DMS 273 (cell line): Measurements from ENCODE around the gene KRT86.
"Not testable (repeated sequence)": the region's sequence is repeated elsewhere in the genome, so short reads cannot be mapped to it uniquely, and the experiment has no call there.

Experiments
- DNase-seq: peaks from one replicate; lab custom pipeline; 2025; ENCODE audit not compliant: unreplicated experiment; lab: John Stamatoyannopoulos, UW

The KRT86 gene

GRCh38 chr12:52267266-52267665 is 7.2 kb upstream of the KRT86 start:
- DNase-seq: no peak

GRCh38 chr12:52267699-52268098 is 6.7 kb upstream of the KRT86 start:
- DNase-seq: no peak

- no peak for DNase-seq
These were observed 6.2 kb upstream of the KRT86 start for GRCh38 chr12:52268212-52268611.

GRCh38 chr12:52270541-52271070 is 3.8 kb upstream of the KRT86 start:
- DNase-seq: no peak

- no peak for DNase-seq
These were observed 3.3 kb upstream of the KRT86 start for GRCh38 chr12:52271158-52271557.

GRCh38 chr12:52275686-52276085 is 1.2 kb downstream of the KRT86 start:
- no peak for DNase-seq

DNA sequence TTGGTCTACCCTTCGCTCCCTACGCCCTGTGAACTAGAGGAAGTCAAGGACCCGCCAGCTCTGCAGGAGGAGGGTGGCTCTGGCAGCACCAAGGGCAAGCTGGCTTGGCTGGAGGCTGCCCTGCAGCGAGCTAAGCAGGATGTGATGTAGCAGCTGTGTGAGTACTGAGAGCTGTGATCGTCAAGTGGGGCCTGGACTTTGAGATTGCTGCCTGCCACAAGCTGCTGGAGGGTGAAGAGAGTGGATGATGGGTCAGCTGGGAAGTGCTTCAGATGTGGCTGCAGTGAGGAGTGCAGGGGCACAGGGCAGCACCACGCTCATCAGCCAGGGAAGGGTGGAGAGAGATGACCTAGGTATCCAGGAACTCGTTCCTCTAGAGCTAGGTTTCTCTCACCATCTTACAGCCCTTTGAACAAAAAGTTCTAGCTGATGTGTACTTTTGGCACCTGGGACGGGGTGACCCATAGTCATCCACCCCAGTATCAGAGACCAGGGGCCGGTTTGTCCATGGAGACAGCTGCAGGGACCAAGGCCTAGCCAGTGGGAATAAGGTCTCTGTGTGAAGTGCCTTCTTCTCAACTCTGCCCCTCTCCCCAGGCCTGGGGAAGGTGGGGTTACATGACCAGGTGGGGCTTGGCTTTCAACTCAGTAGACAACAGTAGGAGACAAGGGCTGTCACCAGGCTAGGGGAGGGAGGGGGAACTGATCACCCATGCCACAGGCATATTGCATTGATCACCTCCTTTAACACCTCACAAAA is 3.2 kb downstream of the KRT86 start:
- DNase-seq: no peak

DNA sequence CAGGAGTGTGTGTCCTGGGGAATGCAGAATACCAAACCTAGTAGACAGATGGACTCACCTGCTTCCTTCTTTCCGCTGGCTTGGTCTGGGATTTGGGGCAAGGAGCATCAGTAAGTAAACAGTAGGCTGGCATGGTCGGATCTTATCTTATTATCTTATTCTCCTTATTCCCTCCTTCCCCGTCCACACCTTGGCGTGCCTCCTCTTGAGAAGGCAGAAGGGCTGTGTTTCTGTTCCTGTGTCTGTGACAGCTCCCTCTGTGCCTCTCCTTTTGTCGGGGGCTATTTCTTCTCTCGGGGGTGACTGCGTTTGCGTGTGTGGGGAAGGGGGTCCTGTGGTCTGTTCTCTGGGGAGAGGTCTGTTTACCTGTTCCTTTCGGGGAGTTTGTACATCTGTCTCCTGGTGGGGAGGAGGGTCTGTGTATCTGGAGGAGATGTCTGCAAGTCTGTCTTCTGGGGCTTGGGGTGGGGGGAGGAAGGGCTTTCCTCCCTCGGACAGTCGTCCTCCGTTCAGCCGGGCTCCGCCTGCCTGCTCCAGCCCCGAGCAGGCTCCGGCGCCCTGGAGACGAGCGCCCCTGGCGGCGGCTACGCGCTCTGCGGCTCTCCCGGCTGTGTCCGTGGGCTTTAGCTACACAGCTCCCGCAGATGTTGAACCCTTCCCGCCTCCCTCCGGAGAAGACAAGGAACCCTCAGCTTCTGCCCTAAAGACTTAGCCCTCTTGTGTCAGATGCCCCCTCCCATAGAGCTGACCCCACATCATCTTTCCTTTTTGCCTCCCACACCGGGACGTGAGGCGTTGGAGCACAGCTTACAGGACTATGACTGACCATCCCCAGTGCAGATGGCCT is 4.4 kb downstream of the KRT86 start:
- peak; percentile 76 for DNase-seq

GRCh38 chr12:52279422-52280318 is 5.2 kb downstream of the KRT86 start:
- no peak for DNase-seq

- DNase-seq: no peak
These were observed 5.9 kb downstream of the KRT86 start for GRCh38 chr12:52280319-52280795.

- DNase-seq: no peak
These were observed 6.5 kb downstream of the KRT86 start for GRCh38 chr12:52280796-52281560.

GRCh38 chr12:52284562-52285171 is 10.2 kb downstream of the KRT86 start:
- no peak for DNase-seq

DNA sequence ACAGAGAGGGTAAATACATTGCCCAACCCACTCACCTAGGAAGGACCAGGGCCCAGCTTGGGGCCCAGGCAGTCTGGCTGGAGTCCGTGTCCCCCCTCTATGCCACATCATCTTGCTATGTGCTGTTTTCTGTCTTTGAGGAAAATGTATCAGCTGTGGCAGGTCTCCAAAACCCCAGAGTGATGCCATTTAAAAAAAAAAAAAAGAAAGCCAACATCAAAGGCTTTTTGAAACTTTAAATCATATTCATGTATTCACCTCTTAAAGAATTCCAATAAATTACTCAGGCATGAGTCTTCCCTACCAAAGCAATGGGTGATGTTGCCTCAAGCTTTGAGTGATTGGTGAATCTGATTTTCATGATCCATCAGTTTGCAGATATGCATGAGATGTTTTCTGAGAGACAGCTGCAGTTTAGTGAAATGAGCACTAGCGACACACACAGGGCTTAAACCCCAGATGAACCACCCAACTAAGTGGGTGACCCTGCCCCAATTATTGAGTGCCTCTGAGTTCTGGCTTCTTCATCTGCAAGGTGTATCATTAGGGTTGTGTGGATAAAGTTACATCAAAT is 10.8 kb downstream of the KRT86 start:
- DNase-seq: no peak

GRCh38 chr12:52285851-52286530 is 11.5 kb downstream of the KRT86 start:
- DNase-seq: no peak

GRCh38 chr12:52286857-52287785 is 12.7 kb downstream of the KRT86 start:
- not testable (repeated sequence) for DNase-seq

DNA sequence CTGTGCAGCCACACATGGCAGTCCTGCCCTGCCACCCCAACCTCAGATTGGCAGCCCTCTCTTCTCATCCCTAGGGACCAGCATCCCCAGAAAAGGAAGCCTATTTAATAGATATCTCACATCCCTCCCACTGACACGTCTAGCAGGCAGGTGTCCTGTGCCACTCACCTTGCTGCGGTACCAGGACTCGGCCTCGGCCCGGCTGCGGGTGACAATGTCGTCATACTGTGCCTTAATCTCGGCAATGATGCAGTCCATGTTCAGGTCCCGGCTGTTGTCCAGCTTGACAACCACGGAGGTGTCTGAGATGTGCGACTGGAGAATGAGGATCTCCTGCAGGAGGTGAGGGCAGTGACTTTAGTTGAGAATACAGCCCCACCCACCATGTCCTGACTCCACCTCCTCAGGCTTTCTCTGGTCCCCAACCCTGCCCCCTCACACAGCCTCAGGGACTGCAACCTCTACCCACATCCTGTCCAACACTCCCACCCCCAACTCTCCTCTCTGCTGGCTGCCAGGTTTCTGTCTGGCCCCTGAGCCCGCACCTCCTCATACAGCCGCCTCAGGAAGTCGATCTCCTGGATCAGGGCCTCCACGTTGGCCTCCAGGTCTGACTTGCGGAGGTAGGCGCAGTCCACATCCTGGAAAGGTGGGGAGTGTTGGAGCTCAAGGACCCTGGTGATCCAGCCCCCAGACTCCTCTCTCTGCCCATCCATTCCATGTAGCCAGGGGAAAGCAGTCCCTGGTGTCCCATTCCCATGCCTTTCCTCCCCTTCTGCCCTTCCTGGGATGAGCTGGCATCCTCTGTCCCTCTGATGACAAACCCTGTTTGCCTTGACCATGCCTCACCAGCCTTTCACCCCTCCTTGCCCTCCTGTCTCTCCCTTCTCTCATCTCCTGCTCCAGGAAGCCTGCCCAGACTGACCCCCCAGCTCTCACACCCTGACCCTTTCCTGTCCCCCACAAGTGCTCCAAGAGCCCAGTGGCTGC is 13.7 kb downstream of the KRT86 start:
- not testable (repeated sequence) for DNase-seq
